ENCODE results near the gene CTRB1.

GRCh38 chr16:75181630-75182029 lies 37.2 kb upstream of the CTRB1 start:
- TF ChIP-seq CTBP1 (IDR thresholded peaks at IDR 0.05; ENCODE audit: borderline replicate concordance): no peak
- TF ChIP-seq FOXA1 (IDR thresholded peaks at IDR 0.05): no peak
- no peak for TF ChIP-seq BHLHE40 (IDR thresholded peaks at IDR 0.05; ENCODE audit: borderline replicate concordance)
- TF ChIP-seq SUZ12 (IDR thresholded peaks at IDR 0.05): no peak
- TF ChIP-seq FOXK2 (IDR thresholded peaks at IDR 0.05): no peak

Data from HEK293T (cell line).